Astrocyte of the cerebellum (primary cell): ENCODE data around the gene DUS1L.

Experiments used
- DNase-seq: peaks from one replicate; pipeline ENCODE4 v3.0.0-alpha.2; 2011; ENCODE audit warnings: low read depth
- H3K4me3 ChIP-seq: 2 replicates; pipeline ENCODE4 v1.5.1; 2011; ENCODE audit warnings: mild to moderate bottlenecking, low read depth, low read length, moderate library complexity
- in situ Hi-C: cut with HindIII; loops from 2 replicates; pipeline ENCODE4 v1.10.0; 2017; ENCODE audit warnings: low sequenced_read_pairs
- TF ChIP-seq, protein P1 (sequence below): IDR thresholded peaks from 2 replicates; pipeline ENCODE4 v1.5.1; 2012; ENCODE audit warnings: low read length, low read depth, moderate library complexity, mild to moderate bottlenecking; ENCODE audit errors: missing control alignments

The DUS1L gene

DNA sequence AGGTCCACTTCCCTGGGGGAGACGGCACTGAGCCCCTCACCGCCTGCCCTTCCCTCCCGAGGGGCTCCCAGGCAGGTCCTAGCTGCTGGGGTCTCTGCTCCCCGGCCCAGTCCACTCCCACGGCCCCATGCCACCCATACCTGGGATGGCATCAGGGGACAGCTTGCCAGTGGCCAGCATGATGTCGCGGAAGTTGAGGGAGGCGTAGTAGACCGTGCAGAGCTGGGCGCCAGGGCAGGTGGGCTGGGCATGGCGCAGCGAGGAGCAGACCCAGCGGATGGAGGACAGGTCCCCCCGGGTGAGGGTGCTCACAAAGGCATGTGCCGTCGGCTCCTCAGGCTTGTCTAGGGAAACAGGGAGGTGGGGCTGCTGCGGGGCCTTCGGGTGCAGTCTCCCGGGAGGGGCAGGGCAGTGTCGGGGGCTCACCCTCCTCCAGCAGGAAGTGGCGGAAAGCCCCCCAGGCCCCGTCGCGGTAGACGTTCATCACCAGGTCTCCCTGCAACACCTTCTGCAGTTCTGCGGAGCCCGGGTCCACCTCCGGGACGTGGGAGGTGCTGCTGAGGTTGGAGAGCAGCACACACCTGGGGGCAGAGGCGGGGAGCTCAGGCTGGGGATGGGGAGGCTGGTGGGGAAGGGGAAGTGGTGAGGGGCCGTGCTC, 18.9 kb upstream of the DUS1L start:
- no peak overlapping the region for H3K4me3 ChIP-seq
- in situ Hi-C loops, result no loop called here
- TF ChIP-seq, protein P1, sequence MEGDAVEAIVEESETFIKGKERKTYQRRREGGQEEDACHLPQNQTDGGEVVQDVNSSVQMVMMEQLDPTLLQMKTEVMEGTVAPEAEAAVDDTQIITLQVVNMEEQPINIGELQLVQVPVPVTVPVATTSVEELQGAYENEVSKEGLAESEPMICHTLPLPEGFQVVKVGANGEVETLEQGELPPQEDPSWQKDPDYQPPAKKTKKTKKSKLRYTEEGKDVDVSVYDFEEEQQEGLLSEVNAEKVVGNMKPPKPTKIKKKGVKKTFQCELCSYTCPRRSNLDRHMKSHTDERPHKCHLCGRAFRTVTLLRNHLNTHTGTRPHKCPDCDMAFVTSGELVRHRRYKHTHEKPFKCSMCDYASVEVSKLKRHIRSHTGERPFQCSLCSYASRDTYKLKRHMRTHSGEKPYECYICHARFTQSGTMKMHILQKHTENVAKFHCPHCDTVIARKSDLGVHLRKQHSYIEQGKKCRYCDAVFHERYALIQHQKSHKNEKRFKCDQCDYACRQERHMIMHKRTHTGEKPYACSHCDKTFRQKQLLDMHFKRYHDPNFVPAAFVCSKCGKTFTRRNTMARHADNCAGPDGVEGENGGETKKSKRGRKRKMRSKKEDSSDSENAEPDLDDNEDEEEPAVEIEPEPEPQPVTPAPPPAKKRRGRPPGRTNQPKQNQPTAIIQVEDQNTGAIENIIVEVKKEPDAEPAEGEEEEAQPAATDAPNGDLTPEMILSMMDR, result no peak
- DNase-seq, result no peak

DNA sequence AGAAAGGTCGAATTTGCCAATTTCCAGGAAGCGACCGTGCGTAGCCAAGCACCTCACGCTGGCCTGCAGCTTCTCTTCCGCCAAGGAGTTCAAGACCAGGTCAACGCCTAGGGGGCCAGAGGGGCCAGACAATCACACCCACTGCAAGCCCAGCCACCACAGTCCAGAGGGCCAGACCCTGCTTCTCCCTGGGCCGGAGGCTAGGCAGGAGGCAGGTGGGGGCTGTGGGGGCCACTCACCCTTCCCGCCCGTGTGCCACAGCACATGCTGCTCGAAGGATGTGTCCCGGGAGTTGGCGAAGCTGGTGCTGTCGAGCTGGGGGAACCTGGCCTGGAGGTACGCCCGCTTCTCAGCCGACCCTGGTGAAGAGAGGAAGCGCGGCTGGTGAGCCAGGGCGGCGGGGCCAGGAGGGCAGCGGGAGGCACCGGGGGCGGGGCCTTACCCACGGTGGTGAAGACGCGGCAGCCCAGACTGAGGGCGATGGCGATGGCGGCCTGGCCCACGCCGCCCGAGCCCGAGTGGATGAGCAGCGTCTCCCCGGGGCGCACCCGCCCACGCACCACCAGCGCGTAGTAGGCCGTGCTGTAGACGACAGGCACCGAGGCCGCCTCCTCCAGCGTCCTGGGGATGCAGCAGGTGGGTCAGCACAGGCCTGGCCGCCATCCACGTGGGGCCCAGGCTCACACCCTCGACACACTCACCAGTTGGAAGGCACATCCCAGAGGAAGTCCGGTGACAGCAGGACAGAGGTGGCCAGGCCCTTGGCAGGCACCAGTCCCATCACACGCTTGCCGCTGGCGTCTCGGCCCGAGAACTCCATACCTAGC, 18.1 kb upstream of the DUS1L start:
- H3K4me3 ChIP-seq, result no peak overlapping the region
- TF ChIP-seq, protein P1, result no peak
- in situ Hi-C loops, result no loop called here
- no peak for DNase-seq

DNA sequence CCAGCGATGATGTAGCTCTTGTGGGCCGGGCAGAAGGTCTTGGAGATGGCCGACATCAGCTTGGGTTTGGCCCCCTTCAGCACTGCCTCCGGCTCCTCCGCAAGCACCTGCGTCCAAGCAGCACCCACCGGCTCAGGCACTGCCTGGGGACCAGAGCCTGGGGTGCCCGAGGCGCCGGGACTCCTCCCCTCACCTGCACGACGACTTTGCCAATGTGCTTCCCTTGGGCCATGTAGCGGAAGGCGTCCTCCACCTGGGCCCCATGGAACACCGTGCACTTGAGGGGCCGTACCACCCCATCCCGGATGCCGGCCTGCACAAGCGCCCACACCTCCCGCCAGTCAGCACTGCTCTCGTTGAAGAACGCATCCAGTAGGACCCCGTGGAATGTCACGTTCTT, 17.4 kb upstream of the DUS1L start:
- in situ Hi-C loops, result no loop called here
- no peak overlapping the region for H3K4me3 ChIP-seq
- TF ChIP-seq, protein P1, result no peak
- DNase-seq, result no peak

DNA sequence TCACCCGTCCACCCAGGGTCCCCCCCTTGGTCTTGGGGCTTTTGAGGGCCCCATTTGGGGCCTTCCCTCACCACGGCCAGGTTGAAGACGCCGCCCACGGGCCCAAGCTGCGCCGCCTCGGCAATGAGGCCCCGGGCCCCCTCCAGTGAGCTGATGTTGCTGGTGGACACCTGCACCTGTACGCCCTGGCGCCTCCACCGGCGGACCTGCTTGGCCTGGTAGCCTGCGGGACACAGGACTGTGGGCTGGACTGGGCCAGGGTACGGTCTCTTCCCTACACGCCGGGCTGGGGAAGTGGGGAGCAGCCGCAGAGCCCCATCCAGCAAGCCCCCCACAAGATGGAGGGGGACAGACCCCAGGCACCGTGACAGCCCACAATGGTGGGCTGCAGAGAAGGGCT, 16.9 kb upstream of the DUS1L start:
- DNase-seq, result no peak
- in situ Hi-C loops, result no loop called here
- no peak overlapping the region for H3K4me3 ChIP-seq
- TF ChIP-seq, protein P1, result no peak

DNA sequence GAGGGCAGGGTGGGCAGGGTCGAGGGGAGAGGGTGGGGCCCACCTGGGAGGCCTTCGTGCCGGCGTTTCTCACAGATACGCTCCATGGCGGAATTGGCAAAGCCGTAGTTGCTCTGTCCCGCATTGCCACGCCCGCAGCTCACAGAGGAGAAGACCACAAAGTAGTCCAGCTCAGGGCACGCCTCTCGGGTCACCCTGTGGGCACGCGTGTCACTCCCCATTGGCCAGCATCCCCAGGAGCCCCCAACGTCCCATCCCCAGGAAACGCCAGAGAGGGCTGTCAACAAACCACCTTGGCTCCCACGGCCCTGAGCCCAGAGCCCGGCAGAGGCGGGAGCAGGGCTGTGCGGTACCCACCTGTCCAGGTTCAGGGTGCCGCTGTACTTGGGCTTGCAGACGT, 16.4 kb upstream of the DUS1L start:
- no peak overlapping the region for H3K4me3 ChIP-seq
- in situ Hi-C loops, result no loop called here
- no peak for DNase-seq
- TF ChIP-seq, protein P1, result no peak

DNA sequence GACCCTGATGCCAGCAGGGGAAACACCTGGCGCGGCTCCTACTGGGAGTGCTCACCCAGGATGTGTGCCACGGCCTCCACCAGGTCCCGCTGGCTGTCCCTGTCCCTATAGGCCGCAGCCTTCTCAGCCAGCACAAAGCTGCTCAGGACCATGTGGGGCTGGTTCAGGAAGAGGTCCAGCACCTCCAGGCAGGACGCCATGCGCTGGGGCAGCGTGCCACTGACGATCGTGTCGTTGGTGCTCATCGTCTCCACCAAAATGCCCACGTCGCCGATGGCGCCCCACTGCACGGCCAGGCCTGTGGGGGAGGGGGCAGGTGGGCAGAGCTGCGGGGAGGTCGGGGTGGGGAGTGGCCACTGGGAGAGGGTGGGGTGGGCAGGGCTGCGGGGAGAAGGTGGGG, 15.9 kb upstream of the DUS1L start:
- DNase-seq, result no peak
- no peak overlapping the region for H3K4me3 ChIP-seq
- TF ChIP-seq, protein P1, result no peak
- in situ Hi-C loops, result no loop called here
